Measurements from ENCODE around the gene SAV1.

The SAV1 gene

GRCh38 chr14:50670196-50670865 is 2.2 kb upstream of the SAV1 start:
- no peak for TF ChIP-seq CTCF (IDR thresholded peaks at IDR 0.05)

- no peak for TF ChIP-seq CTCF (IDR thresholded peaks at IDR 0.05)
These were observed 1.4 kb upstream of the SAV1 start for GRCh38 chr14:50669441-50669986.

- TF ChIP-seq CTCF (IDR thresholded peaks at IDR 0.05) = no peak
These were observed 679 bp upstream of the SAV1 start for GRCh38 chr14:50668826-50669143.

GRCh38 chr14:50667684-50667995 is 466 bp downstream of the SAV1 start:
- no peak; the same call in 1 of the 2 replicates for TF ChIP-seq CTCF (IDR thresholded peaks at IDR 0.05)

GRCh38 chr14:50666772-50667683 is 1.1 kb downstream of the SAV1 start:
- TF ChIP-seq CTCF (IDR thresholded peaks at IDR 0.05) = no peak

- no peak for TF ChIP-seq CTCF (IDR thresholded peaks at IDR 0.05)
These were observed 8.7 kb downstream of the SAV1 start for GRCh38 chr14:50659327-50659974.

GRCh38 chr14:50658203-50658602 is 9.9 kb downstream of the SAV1 start:
- TF ChIP-seq CTCF (IDR thresholded peaks at IDR 0.05) = no peak
